ENCODE measurements around the gene LRRC70.
"Not testable (repeated sequence)": the region's sequence is repeated elsewhere in the genome, so short reads cannot be mapped to it uniquely, and the experiment has no call there.

The LRRC70 gene

GRCh38 chr5:62608529-62609511 lies 30.2 kb downstream of the LRRC70 start:
- DNase-seq: no peak

- DNase-seq: no peak
Observed at GRCh38 chr5:62614355-62614754, 35.7 kb downstream of the LRRC70 start.

DNA sequence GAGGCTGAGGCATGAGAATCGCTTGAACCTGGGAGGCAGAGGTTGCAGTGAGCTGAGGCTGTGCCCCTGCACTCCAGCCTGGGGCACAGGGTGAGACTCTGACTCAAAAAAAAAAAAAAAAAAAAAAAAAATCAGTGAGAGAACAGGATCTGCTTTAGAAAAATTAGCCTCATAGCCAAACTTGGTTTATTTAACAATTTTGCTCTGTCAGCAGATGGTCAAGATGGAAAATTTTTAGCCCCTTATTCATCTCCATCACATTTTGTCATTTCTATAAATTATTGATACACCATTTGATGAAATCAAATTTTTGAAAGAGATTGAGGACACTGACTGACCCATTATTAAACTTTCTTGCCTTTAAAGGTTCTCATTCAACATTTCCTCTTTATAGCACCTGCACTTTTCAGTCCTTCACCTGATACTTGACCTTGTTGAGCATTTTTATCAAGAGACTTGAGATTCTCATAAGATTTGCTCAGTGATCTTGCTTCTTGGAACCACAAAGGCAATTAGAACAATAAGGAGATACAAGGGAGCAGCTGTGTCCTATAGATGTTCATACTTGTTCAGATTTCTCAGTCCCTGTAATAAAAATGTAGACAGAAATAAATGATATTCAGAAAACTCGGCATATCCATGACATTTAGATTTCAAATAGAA lies 38.1 kb downstream of the LRRC70 start:
- no peak for DNase-seq

GRCh38 chr5:62617943-62618342 lies 39.3 kb downstream of the LRRC70 start:
- DNase-seq: no peak

GRCh38 chr5:62620761-62621160 lies 42.1 kb downstream of the LRRC70 start:
- no peak for DNase-seq

DNA sequence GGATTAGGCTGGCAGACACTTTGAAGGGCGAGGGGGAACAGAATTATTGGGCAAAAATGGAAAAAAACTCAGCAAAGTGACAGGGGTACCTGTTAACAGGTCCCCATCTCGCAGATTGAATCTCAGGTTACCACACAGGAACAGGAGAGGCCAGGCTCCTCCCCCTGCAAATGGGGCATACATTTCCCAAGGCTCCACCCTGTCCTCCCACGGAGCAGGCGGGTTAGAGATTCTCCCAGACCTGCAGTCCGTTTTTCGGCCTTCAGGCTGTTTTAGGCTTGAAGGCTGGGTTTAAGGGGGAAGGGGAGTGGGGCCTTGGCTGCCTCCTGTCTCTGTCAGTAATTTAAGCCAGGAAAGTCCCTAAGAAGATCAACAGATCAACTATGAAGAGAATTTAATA lies 42.7 kb downstream of the LRRC70 start:
- no peak for DNase-seq

DNA sequence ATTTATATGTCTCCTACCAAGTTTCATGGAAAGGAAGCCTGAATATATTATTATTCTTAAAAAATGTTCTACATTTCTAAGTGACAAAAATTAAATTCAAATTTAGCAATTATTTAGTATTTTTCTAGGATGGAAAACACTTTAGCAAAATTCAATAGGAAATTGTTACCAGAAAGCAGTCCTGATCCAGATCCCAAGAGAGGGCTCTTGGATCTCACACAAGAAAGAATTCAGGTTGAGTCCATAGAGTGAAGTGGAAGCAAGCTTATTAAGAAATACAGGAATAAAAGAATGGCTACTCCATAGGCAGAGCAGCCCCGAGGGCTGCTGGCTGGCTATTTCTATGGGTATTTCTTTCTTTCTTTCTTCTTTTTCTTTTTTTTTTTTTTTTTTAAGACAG lies 44.7 kb downstream of the LRRC70 start:
- DNase-seq: no peak

- DNase-seq: not testable (repeated sequence)
Observed at GRCh38 chr5:62624436-62624835, 45.8 kb downstream of the LRRC70 start.

DNA sequence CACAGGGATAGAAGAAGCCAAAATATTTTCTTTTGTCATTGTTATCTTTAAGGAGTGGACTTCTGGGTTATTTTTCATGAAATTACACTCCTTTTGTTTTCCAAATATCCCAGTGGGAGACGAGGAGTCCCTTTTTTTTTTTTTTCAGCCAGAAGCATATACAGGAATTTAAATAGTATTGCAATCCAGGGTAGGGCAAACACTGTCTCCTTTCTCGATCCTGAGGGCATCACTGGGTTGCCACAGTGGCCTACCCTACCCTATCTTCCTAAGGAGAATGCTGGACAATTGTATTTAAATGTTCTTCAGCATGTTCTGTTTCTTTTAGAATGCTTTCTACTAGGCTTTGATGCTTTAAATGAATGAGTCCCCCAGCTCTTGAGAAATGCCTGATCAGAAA lies 47.9 kb downstream of the LRRC70 start:
- no peak for DNase-seq

- no peak for DNase-seq
Observed at GRCh38 chr5:62627121-62627520, 48.5 kb downstream of the LRRC70 start.

DNA sequence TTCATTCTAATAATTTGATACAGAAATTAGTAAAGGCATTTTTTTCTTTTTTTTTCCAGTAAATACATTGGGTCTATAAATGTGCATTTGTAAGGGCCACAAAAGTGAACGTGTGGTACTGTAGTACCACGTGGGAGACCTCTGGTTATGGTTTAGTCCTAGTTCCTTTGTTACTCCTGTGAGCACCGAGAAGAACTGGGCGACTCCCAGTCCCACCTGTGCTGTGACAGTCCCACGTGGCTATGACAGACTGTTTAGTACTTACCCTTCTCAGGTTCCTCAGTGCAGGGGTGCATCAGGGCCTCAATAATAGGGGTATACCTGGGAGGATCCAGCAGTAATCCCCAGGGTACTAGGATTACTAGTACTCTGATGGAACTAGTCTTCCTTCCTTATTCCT lies 49.3 kb downstream of the LRRC70 start:
- no peak for DNase-seq
